Camera-type eye (tissue), 1 donor: ENCODE results near the gene FOSL1. TPM values are rescaled to one million over a fixed set of nuclear protein-coding genes. Genes with fewer than 3 reads are reported as not detected.

Source experiments
- total RNA-seq: library from RNA; depleted of rRNA; stranded (reverse); fragments of >200 nt; gene quantifications from one replicate; pipeline ENCODE4 v1.2.3, GENCODE V29; 2014

Gene FOSL1
- not detected for total RNA-seq

GRCh38 chr11:65900125-65900898 lies at the start of gene FOSL1:
TSS of gene FOSL1 (minus strand) at chr11:65900388. CDS start at chr11:65900339, 49 bp downstream.

DNA sequence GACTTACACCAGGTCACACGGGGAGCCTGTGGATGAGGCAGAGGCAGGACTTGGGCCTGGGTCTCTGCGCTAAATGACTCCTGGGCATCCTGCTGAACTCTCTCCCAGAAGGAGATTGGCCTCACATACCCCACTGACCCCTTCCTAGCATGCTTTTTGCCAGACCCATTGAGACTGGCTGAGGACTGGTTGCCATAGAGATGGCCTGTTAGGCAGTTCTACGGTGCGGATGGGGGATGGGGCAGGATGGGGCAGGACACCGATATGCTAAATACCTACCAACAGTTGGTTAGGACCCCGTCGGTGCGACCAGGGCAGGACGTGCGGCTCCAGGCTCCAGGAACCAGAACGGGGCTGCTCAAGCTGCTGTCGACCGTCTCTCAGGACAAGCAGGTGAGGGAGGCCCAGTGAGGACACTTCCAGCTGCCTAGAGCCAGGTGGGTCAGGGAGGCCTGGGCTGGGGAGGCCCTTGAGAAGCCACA lies 45.3 kb upstream of the FOSL1 start, which contains the start of gene TSGA10IP:
Gene TSGA10IP (plus strand): TSS at position 51 of the 482 bp plus-strand sequence. CDS start 196 bp downstream, at position 247.

GRCh38 chr11:65919141-65919572 lies 19.0 kb upstream of the FOSL1 start, which contains the start of gene DRAP1:
TSS of gene DRAP1 (plus strand) at chr11:65919426. CDS start at chr11:65919502, 76 bp downstream.

GRCh38 chr11:65918211-65919140 lies 18.3 kb upstream of the FOSL1 start, which contains the start of gene C11orf68:
TSS of gene C11orf68 (minus strand) at chr11:65919062. CDS start at chr11:65919031, 31 bp downstream.

DNA sequence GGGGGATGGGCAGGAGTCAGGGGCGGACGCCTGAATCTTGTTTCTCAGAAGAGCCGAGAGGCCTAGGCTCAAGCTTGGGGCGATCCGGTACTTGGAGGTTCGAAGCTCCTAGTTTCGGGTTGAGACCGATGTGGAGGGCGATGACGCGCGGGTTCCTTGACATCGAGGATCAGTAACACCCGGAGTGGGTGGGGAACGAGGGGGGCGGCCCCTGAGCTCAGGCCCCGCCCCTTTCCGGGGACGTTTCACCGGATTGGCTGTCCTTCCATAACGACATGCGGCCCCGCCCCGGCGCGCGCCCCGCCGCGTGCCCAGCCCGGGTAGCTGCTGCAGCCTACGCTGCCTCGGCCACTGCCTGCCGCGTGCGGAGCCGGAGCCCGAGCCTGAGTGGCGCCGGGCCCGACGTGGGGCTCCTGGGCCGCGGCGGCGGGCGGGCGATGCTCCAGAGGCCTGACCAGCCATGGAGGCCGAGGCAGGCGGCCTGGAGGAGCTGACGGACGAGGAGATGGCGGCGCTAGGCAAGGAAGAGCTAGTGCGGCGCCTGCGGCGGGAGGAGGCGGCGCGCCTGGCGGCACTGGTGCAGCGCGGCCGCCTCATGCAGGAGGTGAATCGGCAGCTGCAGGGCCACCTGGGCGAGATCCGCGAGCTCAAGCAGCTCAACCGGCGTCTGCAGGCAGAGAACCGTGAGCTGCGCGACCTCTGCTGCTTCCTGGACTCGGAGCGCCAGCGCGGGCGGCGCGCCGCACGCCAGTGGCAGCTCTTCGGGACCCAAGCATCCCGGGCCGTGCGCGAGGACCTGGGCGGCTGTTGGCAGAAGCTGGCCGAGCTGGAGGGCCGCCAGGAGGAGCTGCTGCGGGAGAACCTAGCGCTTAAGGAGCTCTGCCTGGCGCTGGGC lies 9.6 kb downstream of the FOSL1 start, which contains the start of gene CCDC85B:
Gene CCDC85B (plus strand): TSS at position 350 of the 895 bp plus-strand sequence. CDS start 111 bp downstream, at position 461.

DNA sequence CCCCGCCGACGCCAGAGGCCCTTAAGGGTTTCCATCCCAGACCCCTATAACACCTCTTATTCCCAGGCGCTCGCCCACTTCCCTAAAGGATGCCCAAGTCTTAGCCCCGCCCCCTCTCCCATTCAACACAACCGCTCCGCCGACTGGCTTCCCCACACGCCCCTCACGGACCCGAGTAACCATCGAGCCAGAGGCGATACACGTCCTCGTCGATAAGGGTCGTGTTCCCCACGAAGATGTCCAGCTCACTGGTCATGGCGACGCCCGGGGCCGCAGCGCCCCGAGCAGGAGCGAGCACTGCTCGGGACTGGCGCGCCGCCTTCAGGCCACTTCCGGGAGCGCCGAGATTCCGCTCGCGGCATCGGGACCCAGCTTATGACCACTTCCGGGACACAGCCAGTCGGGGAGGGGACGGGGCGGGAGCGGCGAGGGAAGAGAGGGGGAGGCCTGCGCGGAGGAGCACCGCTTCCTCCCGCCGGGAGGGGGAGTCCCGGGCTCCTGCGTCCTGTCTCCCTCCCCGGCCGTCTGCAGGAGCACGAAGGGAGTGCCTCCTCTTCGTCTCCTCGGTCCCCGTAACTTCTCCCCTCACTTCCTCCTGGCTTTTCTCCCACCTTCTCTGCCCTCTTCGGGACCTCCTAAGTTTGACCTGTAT lies 11.9 kb downstream of the FOSL1 start, which contains the start of gene FIBP:
Gene FIBP (minus strand): TSS at position 309 of the 652 bp plus-strand sequence. CDS start 53 bp downstream, at position 256.

DNA sequence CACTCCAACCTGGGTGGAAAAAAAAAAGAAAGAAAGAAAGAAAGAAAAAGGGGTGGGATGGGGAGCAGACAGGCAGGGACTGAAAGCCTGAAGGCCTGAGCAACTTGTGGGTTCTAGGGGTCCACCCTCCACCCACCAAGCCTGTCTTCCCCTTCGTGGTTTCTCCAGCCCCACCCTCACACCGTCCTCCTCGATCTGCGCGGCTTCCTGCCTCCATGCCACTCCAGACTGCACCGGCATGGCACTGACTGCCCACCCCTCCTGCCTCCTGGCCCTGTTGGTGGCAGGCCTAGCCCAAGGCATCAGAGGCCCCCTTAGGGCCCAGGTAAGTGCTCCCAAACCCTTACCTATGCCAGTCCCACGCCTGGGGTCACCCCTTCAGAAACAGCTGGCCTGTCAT lies 20.6 kb downstream of the FOSL1 start, which contains the start of gene CTSW:
Gene CTSW (plus strand): TSS at position 221 of the 400 bp plus-strand sequence. CDS start 18 bp downstream, at position 239.

GRCh38 chr11:65872586-65873317 lies 27.4 kb downstream of the FOSL1 start, which contains the start of gene EFEMP2:
TSS of gene EFEMP2 (minus strand) at chr11:65872800. CDS start at chr11:65872354, 446 bp downstream.

GRCh38 chr11:65860278-65861164 lies 39.7 kb downstream of the FOSL1 start, which contains the start of gene MUS81:
TSS of gene MUS81 (plus strand) at chr11:65860433. CDS start at chr11:65860754, 321 bp downstream.

DNA sequence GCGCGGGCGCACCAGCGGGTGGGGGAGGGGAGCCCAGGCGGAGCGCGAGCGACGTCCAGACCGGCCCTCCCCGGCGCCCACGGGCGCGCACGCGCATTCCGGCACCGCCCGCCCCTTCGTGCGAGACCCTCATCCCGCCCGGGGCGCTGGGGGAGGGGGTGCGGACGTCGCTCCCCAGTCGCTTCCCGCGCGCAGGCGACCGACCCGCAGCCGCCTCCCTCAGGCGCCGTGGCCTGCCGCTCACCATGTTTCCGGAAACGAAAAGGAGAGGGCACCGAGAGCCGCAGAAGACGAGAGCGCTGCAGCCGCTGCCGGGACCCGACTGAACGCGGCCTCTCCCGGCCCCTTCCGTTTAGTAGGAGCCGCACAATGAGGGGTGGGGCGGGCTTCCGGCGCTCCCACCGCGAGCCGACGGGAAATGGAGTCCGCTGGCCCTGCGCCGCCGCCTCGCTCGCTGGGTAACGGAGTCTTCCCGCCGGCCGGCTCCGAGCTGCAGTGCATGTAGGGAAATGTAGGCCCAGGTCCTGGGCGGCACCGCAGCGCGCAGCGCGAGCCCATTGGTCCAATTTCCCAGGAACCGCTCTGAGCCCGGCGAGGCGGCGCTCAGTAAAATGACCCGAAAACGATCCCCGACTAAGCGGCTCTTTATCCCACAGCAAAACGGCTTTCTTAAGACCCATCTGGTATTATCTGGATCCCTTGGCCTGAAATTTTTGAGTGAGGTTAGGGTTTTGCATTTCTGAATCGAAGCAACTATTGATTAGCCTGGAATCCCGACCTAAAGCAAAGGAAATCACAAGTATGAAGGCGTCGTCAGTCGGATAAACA lies 42.1 kb downstream of the FOSL1 start, which contains the start of gene CFL1:
Gene CFL1 (minus strand): TSS at position 328 of the 828 bp plus-strand sequence. CDS start 81 bp downstream, at position 247.

Other genes with a start within 250 kb of the FOSL1 start
- 24.5 TPM for gene RELA, start 237.5 kb downstream of the FOSL1 start, total RNA-seq
- gene KAT5, start 188.1 kb downstream of the FOSL1 start, total RNA-seq, result 58.7 TPM
- gene RNASEH2C, start 179.6 kb downstream of the FOSL1 start, total RNA-seq, result 38.4 TPM
- gene AP5B1, start 119.4 kb downstream of the FOSL1 start, total RNA-seq, result 8.6 TPM
- gene OVOL1, start 113.3 kb downstream of the FOSL1 start, total RNA-seq, result 0.49 TPM
- 3.1 TPM for gene SNX32, start 66.4 kb downstream of the FOSL1 start, total RNA-seq
- 451 TPM for gene CFL1, start 42.2 kb downstream of the FOSL1 start, total RNA-seq
- 42.3 TPM for gene MUS81, start 40.0 kb downstream of the FOSL1 start, total RNA-seq
- gene EFEMP2, start 27.6 kb downstream of the FOSL1 start, total RNA-seq, result 65.5 TPM
- gene CTSW, start 20.6 kb downstream of the FOSL1 start, total RNA-seq, result 0.77 TPM
- 67.0 TPM for gene FIBP, start 11.9 kb downstream of the FOSL1 start, total RNA-seq
- 21.2 TPM for gene CCDC85B, start 9.7 kb downstream of the FOSL1 start, total RNA-seq
- gene C11orf68, start 18.7 kb upstream of the FOSL1 start, total RNA-seq, result 19.1 TPM
- gene DRAP1, start 19.0 kb upstream of the FOSL1 start, total RNA-seq, result 54.6 TPM
- gene TSGA10IP, start 45.1 kb upstream of the FOSL1 start, total RNA-seq, result not detected
- 55.1 TPM for gene SART1, start 61.3 kb upstream of the FOSL1 start, total RNA-seq
- gene EIF1AD, start 101.8 kb upstream of the FOSL1 start, total RNA-seq, result 34.6 TPM
- 17.2 TPM for gene BANF1, start 102.1 kb upstream of the FOSL1 start, total RNA-seq
- not detected for gene CST6, start 111.6 kb upstream of the FOSL1 start, total RNA-seq
- not detected for gene CATSPER1, start 126.1 kb upstream of the FOSL1 start, total RNA-seq
- gene GAL3ST3, start 148.8 kb upstream of the FOSL1 start, total RNA-seq, result 8.4 TPM
- 125 TPM for gene SF3B2, start 152.0 kb upstream of the FOSL1 start, total RNA-seq
- 49.3 TPM for gene PACS1, start 169.9 kb upstream of the FOSL1 start, total RNA-seq